Caco-2 (cell line): ENCODE results near the gene NGF. TPM values are rescaled to one million over a fixed set of nuclear protein-coding genes. Genes with fewer than 3 reads are reported as not detected.

Source experiments
- BruUV-seq: library from RNA; stranded (reverse); fragments of 400-500 nt; replicated peaks from 2 replicates; lab custom pipeline; 2021; lab: Mats Ljungman, UMichigan
- CTCF ChIA-PET: fragments of 300-600 bp; sonication (Branson Sonifier 250); formaldehyde crosslinking; loops from one replicate; lab custom pipeline; 2022; ENCODE audit warnings: antibody characterized with exemption; lab: Charles Lee
- POLR2A ChIA-PET: fragments of 300-600 bp; sonication (Branson Sonifier 250); formaldehyde crosslinking; loops from one replicate; lab custom pipeline; 2022; ENCODE audit warnings: antibody characterized with exemption; lab: Charles Lee
- DNase-seq, 2 experiments: peaks; one replicate each; pipeline versions ENCODE4 v3.0.0 to v3.0.0-alpha.2; 2020 to 2022
- H3K27me3 ChIP-seq: replicated peaks from 2 replicates; pipeline ENCODE4 v1.6.0; 2011; ENCODE audit warnings: low read length; ENCODE audit not compliant: control insufficient read depth, insufficient read depth
- H3K36me3 ChIP-seq: 2 replicates; pipeline ENCODE4 v1.5.1; 2011; ENCODE audit warnings: low read length; ENCODE audit not compliant: control insufficient read depth, insufficient read depth
- H3K4me1 ChIP-seq: fragments of 250-450 bp; sonication (Bioruptor Pico); 2 replicates; pipeline ENCODE4 v1.5.1; 2020; ENCODE audit warnings: mild to moderate bottlenecking
- H3K4me3 ChIP-seq: 2 replicates; pipeline ENCODE4 v1.5.1; 2011; ENCODE audit warnings: low read depth, mild to moderate bottlenecking, control low read depth, low read length
- H3K9me3 ChIP-seq: fragments of 250-450 bp; sonication (Bioruptor Pico); 2 replicates; pipeline ENCODE4 v1.5.1; 2020; ENCODE audit warnings: mild to moderate bottlenecking, moderate library complexity
- H3K27ac Mint-ChIP-seq: one replicate; pipeline ENCODE4 v1.8.0; 2022; ENCODE audit warnings: mixed read lengths; ENCODE audit not compliant: unreplicated experiment
- H3K27me3 Mint-ChIP-seq: one replicate; pipeline ENCODE4 v1.8.0; 2022; ENCODE audit warnings: mixed read lengths; ENCODE audit not compliant: insufficient read depth, unreplicated experiment
- H3K36me3 Mint-ChIP-seq: one replicate; pipeline ENCODE4 v1.8.0; 2022; ENCODE audit warnings: mild to moderate bottlenecking, mixed read lengths; ENCODE audit not compliant: insufficient read depth, unreplicated experiment
- H3K4me1 Mint-ChIP-seq: one replicate; pipeline ENCODE4 v1.8.0; 2022; ENCODE audit warnings: low read depth, mixed read lengths; ENCODE audit not compliant: unreplicated experiment
- H3K4me3 Mint-ChIP-seq: one replicate; pipeline ENCODE4 v1.8.0; 2022; ENCODE audit warnings: mild to moderate bottlenecking, moderate library complexity, mixed read lengths; ENCODE audit not compliant: unreplicated experiment
- H3K9me3 Mint-ChIP-seq: one replicate; pipeline ENCODE4 v1.8.0; 2022; ENCODE audit warnings: mixed read lengths; ENCODE audit not compliant: unreplicated experiment
- CTCF ChIP-seq, 2 experiments: fragments of 200-600 bp in 1 of 2; IDR thresholded peaks; 1 replicate in 1 of 2; 2 replicates in 1 of 2; pipeline versions ENCODE4 v1.5.1 to v1.8.0; 2011 to 2022; ENCODE audit warnings: antibody characterized with exemption in 1 of 2, control low read depth in 1 of 2, inconsistent platforms in 1 of 2, low read depth in 1 of 2, low read length in 1 of 2, mild to moderate bottlenecking in 1 of 2, moderate library complexity in 1 of 2; ENCODE audit not compliant: insufficient read depth in 1 of 2, severe bottlenecking in 1 of 2, unreplicated experiment in 1 of 2
- intact Hi-C: fragments of 100-400 bp; cut with micrococcal nuclease; formaldehyde crosslinking; loops from one replicate; pipeline ENCODE4 v1.10.0; 2022; ENCODE audit not compliant: unreplicated experiment
- total RNA-seq: library from RNA; stranded (reverse); gene quantifications from 2 replicates; pipeline ENCODE4 v1.2.3, GENCODE V29; 2022

Gene NGF
- total RNA-seq, 1 experiment from 2014 or later: not detected

GRCh38 chr1:115365738-115366137 is 27.7 kb upstream of the NGF start:
- H3K4me3 ChIP-seq: no peak overlapping the region
- Mint-ChIP-seq H3K4me3 (no peak overlapping the region), H3K9me3 (no peaks in the 10 kb centered on the region), H3K27me3 (no peaks in the 10 kb centered on the region), H3K27ac (no peak overlapping the region), H3K4me1 (no peaks in the 10 kb centered on the region), H3K36me3 (no peaks in the 10 kb centered on the region)
- H3K9me3 ChIP-seq: no peaks in the 10 kb centered on the region
- no peak for DNase-seq
- TF ChIP-seq CTCF (IDR thresholded peaks at IDR 0.05; ENCODE audit: insufficient read depth in 1 of 2, low read depth in 1 of 2, low read length in 1 of 2, severe bottlenecking in 1 of 2, unreplicated experiment in 1 of 2): no peak
- intact Hi-C loops: no loop called here
- H3K4me1 ChIP-seq: no peaks in the 10 kb centered on the region
- no peaks in the 10 kb centered on the region for H3K36me3 ChIP-seq
- H3K27me3 ChIP-seq: no peaks in the 10 kb centered on the region
- ChIA-PET POLR2A (no interaction called here), CTCF (no interaction called here)
- no TSS peak for BruUV-seq

GRCh38 chr1:115364780-115365155 is 26.7 kb upstream of the NGF start:
- intact Hi-C loops: no loop called here
- no peaks in the 10 kb centered on the region for H3K9me3 Mint-ChIP-seq

DNA sequence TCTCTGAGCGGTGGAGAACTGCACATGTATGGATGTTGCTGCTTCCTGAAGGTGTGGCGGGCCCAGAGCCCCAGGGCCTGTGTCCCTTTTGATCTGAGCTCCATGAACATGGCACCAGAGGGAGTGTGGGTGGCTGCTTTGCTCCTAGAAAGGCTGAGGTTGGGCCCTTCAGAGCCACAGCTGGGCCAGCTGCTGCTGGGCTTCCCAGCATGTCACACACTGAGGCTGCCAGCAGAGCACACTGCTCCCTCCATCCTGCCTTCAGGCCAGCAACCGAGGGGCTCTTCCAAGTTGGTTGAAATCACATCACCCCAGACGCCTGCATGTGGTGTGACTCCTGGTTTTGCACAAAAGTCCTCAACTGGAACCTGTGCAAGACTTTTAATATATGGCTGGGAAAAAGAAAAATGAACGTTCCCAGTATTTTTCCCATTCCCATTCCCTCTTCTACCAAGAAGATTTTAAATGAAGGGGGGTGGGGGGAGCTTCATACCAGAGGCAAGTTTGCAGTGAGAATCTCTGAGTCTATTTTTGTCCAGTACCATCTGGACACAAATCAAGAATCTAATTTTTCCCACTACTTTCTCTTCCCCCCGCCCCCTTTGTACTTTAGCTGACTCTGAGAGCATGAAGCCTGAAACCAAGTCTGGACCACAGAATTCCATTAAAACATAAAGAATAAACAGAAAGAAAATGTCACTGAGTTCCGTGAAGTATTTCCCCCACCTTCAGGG is 26.2 kb upstream of the NGF start:
- no peaks in the 10 kb centered on the region for H3K9me3 Mint-ChIP-seq
- no peak for TF ChIP-seq CTCF (IDR thresholded peaks at IDR 0.05; ENCODE audit: insufficient read depth in 1 of 2, low read depth in 1 of 2, low read length in 1 of 2, severe bottlenecking in 1 of 2, unreplicated experiment in 1 of 2)
- no peaks in the 10 kb centered on the region for H3K9me3 ChIP-seq
- no peaks in the 10 kb centered on the region for H3K4me1 Mint-ChIP-seq
- ChIA-PET CTCF (no interaction called here), POLR2A (interaction anchor here (0.6 kb wide), 1 partner anchor 8 kb away, joined by 4 read pairs; no protein-coding TSS in a partner anchor)
- no peaks in the 10 kb centered on the region for H3K36me3 Mint-ChIP-seq
- no peak for DNase-seq
- no peaks in the 10 kb centered on the region for H3K4me1 ChIP-seq
- H3K27me3 ChIP-seq: no peaks in the 10 kb centered on the region
- intact Hi-C loops: no loop called here
- BruUV-seq: no TSS peak
- H3K36me3 ChIP-seq: no peaks in the 10 kb centered on the region
- H3K4me3 Mint-ChIP-seq: no peak overlapping the region
- H3K4me3 ChIP-seq: no peak overlapping the region
- no peak overlapping the region for H3K27ac Mint-ChIP-seq
- no peaks in the 10 kb centered on the region for H3K27me3 Mint-ChIP-seq

More at GRCh38 chr1:115364780-115365155, 26.7 kb upstream of the NGF start:
- Mint-ChIP-seq H3K4me1 (no peaks in the 10 kb centered on the region), H3K27ac (no peak overlapping the region), H3K36me3 (no peaks in the 10 kb centered on the region), H3K27me3 (no peaks in the 10 kb centered on the region), H3K4me3 (no peak overlapping the region)
- BruUV-seq: no TSS peak
- Histone ChIP-seq H3K4me1 (no peaks in the 10 kb centered on the region), H3K4me3 (no peak overlapping the region), H3K36me3 (no peaks in the 10 kb centered on the region), H3K9me3 (no peaks in the 10 kb centered on the region), H3K27me3 (no peaks in the 10 kb centered on the region)
- no peak for TF ChIP-seq CTCF (IDR thresholded peaks at IDR 0.05; ENCODE audit: insufficient read depth in 1 of 2, low read depth in 1 of 2, low read length in 1 of 2, severe bottlenecking in 1 of 2, unreplicated experiment in 1 of 2)
- ChIA-PET POLR2A (interaction anchor here (0.6 kb wide), 1 partner anchor 9 kb away, joined by 4 read pairs; no protein-coding TSS in a partner anchor), CTCF (no interaction called here)
- no peak for DNase-seq
